ENCODE results near the gene ANKRD13B.

- TF ChIP-seq EZH2 (IDR thresholded peaks at IDR 0.05; ENCODE audit: low read length) (no peak), CTCF (optimal IDR thresholded peaks at IDR 0.05 in 1 of 3, IDR thresholded peaks at IDR 0.05 in 1 of 3, conservative IDR thresholded peaks at IDR 0.05 in 1 of 3; ENCODE audit: extremely low read depth in 1 of 3, insufficient read depth in 2 of 3, low read length in 3 of 3) (peak; percentile 53 to 83 (median 79))
These were observed 20.5 kb downstream of the ANKRD13B start for GRCh38 chr17:29613352-29613837.
